Measurements from ENCODE around the gene CEP131.
"Not testable (repeated sequence)": the region's sequence is repeated elsewhere in the genome, so short reads cannot be mapped to it uniquely, and the experiment has no call there.

Gene CEP131

GRCh38 chr17:81238490-81238814 is 15.7 kb upstream of the CEP131 start:
- no peak for DNase-seq

GRCh38 chr17:81237591-81238489 is 15.1 kb upstream of the CEP131 start:
- peak; percentile 48 for DNase-seq

GRCh38 chr17:81236784-81237183 is 14.0 kb upstream of the CEP131 start:
- no peak for DNase-seq

GRCh38 chr17:81235822-81236740 is 13.3 kb upstream of the CEP131 start:
- DNase-seq = no peak

- no peak for DNase-seq
Measured at GRCh38 chr17:81234940-81235821, 12.4 kb upstream of the CEP131 start.

GRCh38 chr17:81234506-81234855 is 11.7 kb upstream of the CEP131 start:
- DNase-seq = no peak

GRCh38 chr17:81233811-81234505 is 11.2 kb upstream of the CEP131 start:
- DNase-seq = no peak

- DNase-seq = no peak
Measured at GRCh38 chr17:81233316-81233715, 10.6 kb upstream of the CEP131 start.

- DNase-seq = no peak
Measured at GRCh38 chr17:81232616-81233241, 10.0 kb upstream of the CEP131 start.

- no peak for DNase-seq
Measured at GRCh38 chr17:81231766-81232581, 9.2 kb upstream of the CEP131 start.

- no peak for DNase-seq
Measured at GRCh38 chr17:81231121-81231645, 8.4 kb upstream of the CEP131 start.

- DNase-seq = no peak
Measured at GRCh38 chr17:81230043-81230820, 7.5 kb upstream of the CEP131 start.

GRCh38 chr17:81229666-81229920 is 6.8 kb upstream of the CEP131 start:
- DNase-seq = no peak

- no peak for DNase-seq
Measured at GRCh38 chr17:81228834-81229665, 6.3 kb upstream of the CEP131 start.

GRCh38 chr17:81228420-81228819 is 5.7 kb upstream of the CEP131 start:
- DNase-seq = no peak

GRCh38 chr17:81227630-81228029 is 4.9 kb upstream of the CEP131 start:
- not testable (repeated sequence) for DNase-seq

GRCh38 chr17:81223762-81224130 is 981 bp upstream of the CEP131 start:
- peak; percentile 68 for DNase-seq

- DNase-seq = no peak
Measured at GRCh38 chr17:81222620-81222905, 202 bp downstream of the CEP131 start.

GRCh38 chr17:81221842-81222619 is 734 bp downstream of the CEP131 start:
- DNase-seq = no peak
